H1 (cell line): ENCODE measurements around the gene SLC32A1.

Experiments
- ASH2L ChIP-seq: fragments of 200-600, 300-600 bp; sonication (generic); IDR thresholded peaks from one replicate; pipeline ENCODE4 v1.7.1; 2017; ENCODE audit warnings: low read length
- EGR1 ChIP-seq: IDR thresholded peaks from 2 replicates; pipeline ENCODE4 v1.6.1; 2011; ENCODE audit warnings: low read depth, low read length, borderline replicate concordance
- EZH2 ChIP-seq: fragments of 200-600 bp; sonication (generic); IDR thresholded peaks from 2 replicates; pipeline ENCODE4 v1.7.1; 2012; ENCODE audit warnings: low read depth, mild to moderate bottlenecking, moderate library complexity, low read length, inconsistent platforms; ENCODE audit not compliant: severe bottlenecking
- JUND ChIP-seq: IDR thresholded peaks from 2 replicates; pipeline ENCODE4 v1.6.1; 2011; ENCODE audit warnings: mild to moderate bottlenecking, improper control_type of control experiment, low read length
- RFX5 ChIP-seq: IDR thresholded peaks from 2 replicates; pipeline ENCODE4 v1.6.1; 2011; ENCODE audit warnings: low read depth, low read length, improper control_type of control experiment, borderline replicate concordance
- SP2 ChIP-seq: IDR thresholded peaks from 2 replicates; pipeline ENCODE4 v1.6.1; 2012; ENCODE audit warnings: mild to moderate bottlenecking, low read length, inconsistent platforms
- TF ChIP-seq, protein P1 (sequence below), 3 experiments: IDR thresholded peaks; 1 replicate in 2 of 3; 2 replicates in 1 of 3; pipeline versions ENCODE4 v1.5.1 to v1.6.1; 2011; ENCODE audit warnings: low read length in 3 of 3, mild to moderate bottlenecking in 3 of 3, inconsistent platforms in 2 of 3, low read depth in 1 of 3, moderate library complexity in 1 of 3; ENCODE audit not compliant: insufficient read depth in 1 of 3; ENCODE audit errors: control extremely low read depth in 1 of 3

DNA sequence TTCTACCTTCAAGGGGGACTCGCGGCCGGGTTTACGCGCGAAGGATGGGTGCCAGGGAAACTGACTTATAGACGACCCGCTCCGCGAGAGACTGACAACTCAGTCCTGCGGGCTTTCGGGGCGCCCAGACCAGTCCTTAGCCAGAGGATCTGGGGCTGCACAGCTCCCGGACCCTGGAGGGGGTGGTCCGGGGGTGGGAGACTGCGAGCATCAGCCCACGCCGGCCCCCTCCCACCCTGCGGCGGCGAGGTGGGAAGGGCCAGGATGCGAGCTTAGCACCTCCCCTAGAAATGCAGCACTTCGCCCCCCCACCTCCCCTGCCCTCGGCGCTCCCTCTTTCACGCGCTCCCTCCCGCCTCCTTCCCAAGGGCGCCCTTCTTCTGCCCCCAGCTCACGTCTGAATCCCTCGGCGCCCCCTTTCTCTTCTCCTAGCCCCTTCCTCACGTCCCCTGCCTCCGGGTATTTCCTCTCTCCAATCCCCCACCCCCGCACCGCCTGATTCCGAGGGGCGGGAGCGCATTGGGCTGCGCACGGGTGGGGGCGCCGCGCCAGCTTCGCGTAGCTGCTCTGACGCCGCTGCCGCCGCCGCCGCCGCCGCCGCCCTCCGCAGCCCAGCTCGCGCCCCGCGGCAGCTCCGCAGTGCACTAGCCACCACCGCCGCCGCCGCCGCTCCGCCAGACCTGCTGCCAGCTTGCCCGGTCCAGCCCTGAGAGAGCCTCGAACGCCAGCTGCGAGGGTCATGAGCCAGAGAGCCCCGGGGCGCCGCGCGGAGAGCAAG is at the start of gene SLC32A1:
- peak; percentile 93 for TF ChIP-seq EGR1
- TF ChIP-seq ASH2L = no peak
- TF ChIP-seq, protein P1, sequence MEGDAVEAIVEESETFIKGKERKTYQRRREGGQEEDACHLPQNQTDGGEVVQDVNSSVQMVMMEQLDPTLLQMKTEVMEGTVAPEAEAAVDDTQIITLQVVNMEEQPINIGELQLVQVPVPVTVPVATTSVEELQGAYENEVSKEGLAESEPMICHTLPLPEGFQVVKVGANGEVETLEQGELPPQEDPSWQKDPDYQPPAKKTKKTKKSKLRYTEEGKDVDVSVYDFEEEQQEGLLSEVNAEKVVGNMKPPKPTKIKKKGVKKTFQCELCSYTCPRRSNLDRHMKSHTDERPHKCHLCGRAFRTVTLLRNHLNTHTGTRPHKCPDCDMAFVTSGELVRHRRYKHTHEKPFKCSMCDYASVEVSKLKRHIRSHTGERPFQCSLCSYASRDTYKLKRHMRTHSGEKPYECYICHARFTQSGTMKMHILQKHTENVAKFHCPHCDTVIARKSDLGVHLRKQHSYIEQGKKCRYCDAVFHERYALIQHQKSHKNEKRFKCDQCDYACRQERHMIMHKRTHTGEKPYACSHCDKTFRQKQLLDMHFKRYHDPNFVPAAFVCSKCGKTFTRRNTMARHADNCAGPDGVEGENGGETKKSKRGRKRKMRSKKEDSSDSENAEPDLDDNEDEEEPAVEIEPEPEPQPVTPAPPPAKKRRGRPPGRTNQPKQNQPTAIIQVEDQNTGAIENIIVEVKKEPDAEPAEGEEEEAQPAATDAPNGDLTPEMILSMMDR (IDR thresholded peaks at IDR 0.05; ENCODE audit: control extremely low read depth in 1 of 3, insufficient read depth in 1 of 3, low read depth in 1 of 3, low read length in 3 of 3) = no peak
- no peak for TF ChIP-seq SP2
- TF ChIP-seq EZH2 = no peak
- TF ChIP-seq JUND = no peak
- no peak for TF ChIP-seq RFX5
